K562 (cell line): Measurements from ENCODE around the gene FSTL1. TPM values are rescaled to one million over a fixed set of nuclear protein-coding genes. Genes with fewer than 3 reads are reported as not detected.

Experiments used
- ATAC-seq: fragments of 200-7000 bp; cut with Tn5 transposase; 3 replicates; pipeline ENCODE4 v1.9.1; 2020; ENCODE audit warnings: moderate library complexity
- BruUV-seq: library from RNA; stranded (reverse); fragments of 400-500 nt; replicated peaks from 2 replicates; lab custom pipeline; 2021; lab: Mats Ljungman, UMichigan
- CTCF ChIA-PET: fragments of 300-600 bp; formaldehyde crosslinking; extraction: SDS; loops from one replicate; lab custom pipeline; 2021; ENCODE audit warnings: low intra/inter-chr PET ratio; lab: Yijun Ruan, JAX
- POLR2A ChIA-PET: fragments of 300-600, 350-650 bp; sonication (Branson Sonifier 250); formaldehyde crosslinking; extraction: SDS; loops from one replicate; lab custom pipeline; 2021; ENCODE audit warnings: antibody characterized with exemption, inconsistent platforms; lab: Yijun Ruan, JAX
- DNase-seq, 4 experiments: peaks; one replicate each; pipeline versions ENCODE4 v3.0.0 to v3.0.0-alpha.2; 2011 to 2018; ENCODE audit warnings: low spot score in 3 of 4, mixed read lengths in 3 of 4; ENCODE audit errors: extremely low read depth in 1 of 4
- FAIRE-seq: peaks from 2 replicates; lab custom pipeline; 2011; peaks lifted over from hg19 to GRCh38; lab: Jason Lieb, UNC
- H2AFZ ChIP-seq: 2 replicates; pipeline ENCODE4 v1.6.0; 2011; ENCODE audit warnings: low read depth, low read length, control low read depth, inconsistent platforms
- H3K27ac ChIP-seq: fragments of 200-600 bp; 3 replicates; pipeline ENCODE4 v1.8.0; 2011; ENCODE audit warnings: low read depth, mild to moderate bottlenecking, control low read depth, inconsistent platforms, low read length, moderate library complexity, mixed read lengths; ENCODE audit errors: extremely low read depth
- H3K27me3 ChIP-seq, 2 experiments: fragments of 300-600 bp in 1 of 2; 2 replicates in 1 of 2; 3 replicates in 1 of 2; pipeline versions ENCODE4 v1.6.0 to v1.8.0; 2011; ENCODE audit warnings: inconsistent platforms in 2 of 2, low read length in 2 of 2, mild to moderate bottlenecking in 1 of 2, mixed read lengths in 1 of 2, moderate library complexity in 1 of 2; ENCODE audit not compliant: control insufficient read depth in 2 of 2, insufficient read depth in 2 of 2
- H3K36me3 ChIP-seq: fragments of 300-600 bp; 3 replicates; pipeline ENCODE4 v1.8.0; 2011; ENCODE audit warnings: mild to moderate bottlenecking, low read length, inconsistent platforms; ENCODE audit not compliant: control insufficient read depth, insufficient read depth
- H3K4me1 ChIP-seq, 2 experiments: fragments of 200-600 bp in 1 of 2; replicated peaks in 1 of 2; 2 replicates in 1 of 2; 3 replicates in 1 of 2; pipeline versions ENCODE4 v1.5.1 to v1.8.0; 2011; ENCODE audit warnings: inconsistent platforms in 2 of 2, low read length in 2 of 2, mild to moderate bottlenecking in 1 of 2, mixed read lengths in 1 of 2, moderate library complexity in 1 of 2; ENCODE audit not compliant: control insufficient read depth in 2 of 2, insufficient read depth in 2 of 2
- H3K4me2 ChIP-seq: 2 replicates; pipeline ENCODE4 v1.6.1; 2011; ENCODE audit warnings: low read length, control low read depth, inconsistent platforms, mixed read lengths; ENCODE audit not compliant: insufficient read depth
- H3K4me3 ChIP-seq: fragments of 200-600 bp; sonication (generic), shearing (Covaris generic); 2 replicates; pipeline ENCODE4 v1.5.1; 2016; ENCODE audit warnings: control low read depth, inconsistent platforms
- H3K79me2 ChIP-seq: fragments of 200-600 bp; 3 replicates; pipeline ENCODE4 v1.8.0; 2011; ENCODE audit warnings: low read length, inconsistent platforms; ENCODE audit not compliant: control insufficient read depth, insufficient read depth
- H3K9ac ChIP-seq, 2 experiments: 2 replicates each; pipeline versions ENCODE4 v1.6.0 to v1.6.1; 2011; ENCODE audit warnings: low read depth in 2 of 2, low read length in 2 of 2, control low read depth in 1 of 2, inconsistent platforms in 1 of 2, mild to moderate bottlenecking in 1 of 2, mixed read lengths in 1 of 2; ENCODE audit not compliant: insufficient read depth in 1 of 2
- H3K9me1 ChIP-seq: one replicate; pipeline ENCODE4 v1.6.0; 2011; ENCODE audit warnings: inconsistent platforms, mild to moderate bottlenecking, low read length, moderate library complexity; ENCODE audit not compliant: control insufficient read depth, insufficient read depth
- H3K9me3 ChIP-seq: replicated peaks from 2 replicates; pipeline ENCODE4 v1.5.1; 2011; ENCODE audit warnings: low read depth, low read length, inconsistent platforms; ENCODE audit not compliant: control insufficient read depth, insufficient read depth
- H4K20me1 ChIP-seq: replicated peaks from 2 replicates; pipeline ENCODE4 v1.6.1; 2011; ENCODE audit warnings: low read length, inconsistent platforms, mixed read lengths; ENCODE audit not compliant: control insufficient read depth, insufficient read depth
- BRCA1 ChIP-seq, 2 experiments: fragments of 450-650 bp in 1 of 2; sonication (generic) in 1 of 2; formaldehyde crosslinking in 1 of 2; IDR thresholded peaks; 2 replicates each; pipeline versions ENCODE4 v1.5.0 to v1.6.1; 2017 to 2020; ENCODE audit warnings: mild to moderate bottlenecking in 1 of 2, missing genetic modification reagents in 1 of 2
- CSDE1 ChIP-seq, 2 experiments: fragments of 450-650 bp; IDR thresholded peaks; 2 replicates each; pipeline ENCODE4 v1.6.1; 2016; ENCODE audit warnings: mild to moderate bottlenecking in 1 of 2
- DDX20 ChIP-seq: fragments of 450-650 bp; IDR thresholded peaks from 2 replicates; pipeline ENCODE4 v1.6.1; 2016; ENCODE audit warnings: missing genetic modification characterization, low read depth, mild to moderate bottlenecking, missing compliant biosample characterization, moderate library complexity
- EWSR1 ChIP-seq: fragments of 450-650 bp; IDR thresholded peaks from 2 replicates; pipeline ENCODE4 v1.6.1; 2018; ENCODE audit warnings: borderline replicate concordance, mild to moderate bottlenecking, low read depth, moderate library complexity; ENCODE audit not compliant: partially characterized antibody
- GTF2F1 ChIP-seq: IDR thresholded peaks from 2 replicates; pipeline ENCODE4 v1.6.1; 2011; ENCODE audit warnings: low read depth, low read length, improper control_type of control experiment
- KDM4B ChIP-seq, 2 experiments: fragments of 450-650 bp in 1 of 2; sonication (generic) in 1 of 2; IDR thresholded peaks; 2 replicates each; pipeline ENCODE4 v1.6.1; 2016 to 2017; ENCODE audit warnings: borderline replicate concordance in 2 of 2, antibody characterized with exemption in 1 of 2, low read depth in 1 of 2, mild to moderate bottlenecking in 1 of 2
- NFATC3 ChIP-seq: fragments of 450-650 bp; IDR thresholded peaks from 2 replicates; pipeline ENCODE4 v1.6.1; 2017; ENCODE audit warnings: mild to moderate bottlenecking
- NFE2 ChIP-seq: IDR thresholded peaks from 2 replicates; pipeline ENCODE4 v1.6.1; 2014; ENCODE audit warnings: antibody characterized with exemption, low read depth
- RAD51 ChIP-seq: fragments of 450-650 bp; IDR thresholded peaks from 2 replicates; pipeline ENCODE4 v1.7.1; 2016; ENCODE audit warnings: low read depth, mild to moderate bottlenecking, borderline replicate concordance
- ZNF778 ChIP-seq: fragments of 450-650 bp; formaldehyde crosslinking; IDR thresholded peaks from 2 replicates; pipeline ENCODE4 v1.4.0; 2020; ENCODE audit warnings: mild to moderate bottlenecking, moderate library complexity
- ZNF780A ChIP-seq: fragments of 250-450 bp; sonication (Bioruptor Pico); IDR thresholded peaks from 2 replicates; pipeline ENCODE4 v1.5.0; 2021; ENCODE audit warnings: mild to moderate bottlenecking
- in situ Hi-C: fragments of 300-500 bp; cut with MboI; formaldehyde crosslinking; loops from 4 replicates; pipeline ENCODE4 v1.15.0; 2018; ENCODE audit warnings: inconsistent platforms, mixed read lengths
- intact Hi-C: fragments of 100-400 bp; cut with micrococcal nuclease; formaldehyde crosslinking; loops from 2 replicates; pipeline ENCODE4 v1.14.2; 2022
- polyA plus RNA-seq, 8 experiments: library from polyadenylated mRNA; depleted of rRNA in 4 of 8; stranded (reverse) in 5 of 8; unstranded in 3 of 8; fragments of >200 nt; fragmentation: Nextera tagmentation in 2 of 8; fragmentation: Illumina TruSeq in 1 of 8; extraction: Ambion mirVana in 2 of 8; extraction: Trizol in 1 of 8; gene quantifications; 2 replicates each; pipeline versions ENCODE4 v1.2.1 to v1.2.3, GENCODE V29; 2011 to 2014; ENCODE audit warnings: inconsistent platforms in 1 of 8, missing spikeins in 1 of 8
- total RNA-seq, 7 experiments: library from RNA; depleted of rRNA in 6 of 7; stranded (reverse); fragments of >200 nt in 6 of 7; fragmentation: Illumina TruSeq in 2 of 7; extraction: Trizol in 2 of 7; gene quantifications; 2 replicates each; pipeline versions ENCODE4 v1.2.1 to v1.2.3, GENCODE V29; 2011 to 2021; ENCODE audit warnings: low replicate concordance in 1 of 7
- TF ChIP-seq, protein P1 (sequence below): fragments of 200-600 bp; sonication (generic); IDR thresholded peaks from one replicate; pipeline ENCODE4 v1.6.1; 2012; ENCODE audit warnings: mild to moderate bottlenecking, low read depth, low read length, inconsistent platforms

Gene FSTL1
- total and polyA plus RNA-seq, 9 of the 15 experiments (the other 6 are each of a cell fraction or from before 2014, with no cell fraction given), result 0.01 to 0.58 (median 0.08) TPM; not detected in 2

DNA sequence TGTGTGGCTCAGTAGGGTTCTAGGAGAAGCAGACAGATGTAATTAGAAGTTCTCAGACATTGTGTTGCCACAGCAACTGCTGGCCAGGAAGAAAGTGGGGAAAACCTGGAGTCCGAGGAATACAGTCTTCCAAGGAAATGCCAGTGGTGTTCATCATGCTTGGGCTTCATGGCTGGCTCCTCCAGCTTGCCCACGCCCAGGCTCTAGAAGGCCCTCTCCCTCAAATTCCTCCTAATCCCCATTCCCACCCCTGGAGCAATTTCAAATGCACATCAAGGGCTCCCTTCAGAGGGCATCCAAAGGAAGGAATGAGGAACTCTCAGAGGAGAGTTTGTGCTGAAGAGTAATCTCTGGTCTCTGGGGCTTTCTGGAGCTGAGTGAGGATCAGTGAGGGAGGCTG, 21.9 kb downstream of the FSTL1 start (continued):
- TF ChIP-seq DDX20 (tag), result no peak
- TF ChIP-seq KDM4B (IDR thresholded peaks at IDR 0.05; ENCODE audit: borderline replicate concordance in 2 of 2, low read depth in 1 of 2), result no peak

DNA sequence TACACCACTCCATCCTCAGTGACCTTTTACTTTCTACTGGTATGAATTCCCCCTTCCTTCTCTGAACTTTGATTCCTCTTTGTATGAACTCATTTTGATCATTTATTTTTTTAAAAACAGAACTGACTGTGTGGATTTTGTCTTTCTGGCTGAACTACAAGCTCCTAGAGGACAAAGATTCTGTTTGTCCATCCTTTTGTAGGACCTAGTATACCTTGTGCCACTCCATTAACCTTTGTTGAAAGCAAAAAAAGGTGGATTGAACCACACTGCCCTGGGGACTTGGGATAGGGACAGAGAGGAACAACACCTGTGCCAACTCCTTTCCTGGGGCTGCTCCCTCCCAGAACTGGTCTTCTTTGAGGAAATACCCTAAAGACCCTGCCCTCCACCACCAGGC, 23.6 kb downstream of the FSTL1 start:
- CTCF ChIA-PET, result no interaction called here
- no peak for TF ChIP-seq ZNF780A
- TF ChIP-seq GTF2F1, result no peak
- TF ChIP-seq EWSR1, result no peak
- TF ChIP-seq, protein P1, sequence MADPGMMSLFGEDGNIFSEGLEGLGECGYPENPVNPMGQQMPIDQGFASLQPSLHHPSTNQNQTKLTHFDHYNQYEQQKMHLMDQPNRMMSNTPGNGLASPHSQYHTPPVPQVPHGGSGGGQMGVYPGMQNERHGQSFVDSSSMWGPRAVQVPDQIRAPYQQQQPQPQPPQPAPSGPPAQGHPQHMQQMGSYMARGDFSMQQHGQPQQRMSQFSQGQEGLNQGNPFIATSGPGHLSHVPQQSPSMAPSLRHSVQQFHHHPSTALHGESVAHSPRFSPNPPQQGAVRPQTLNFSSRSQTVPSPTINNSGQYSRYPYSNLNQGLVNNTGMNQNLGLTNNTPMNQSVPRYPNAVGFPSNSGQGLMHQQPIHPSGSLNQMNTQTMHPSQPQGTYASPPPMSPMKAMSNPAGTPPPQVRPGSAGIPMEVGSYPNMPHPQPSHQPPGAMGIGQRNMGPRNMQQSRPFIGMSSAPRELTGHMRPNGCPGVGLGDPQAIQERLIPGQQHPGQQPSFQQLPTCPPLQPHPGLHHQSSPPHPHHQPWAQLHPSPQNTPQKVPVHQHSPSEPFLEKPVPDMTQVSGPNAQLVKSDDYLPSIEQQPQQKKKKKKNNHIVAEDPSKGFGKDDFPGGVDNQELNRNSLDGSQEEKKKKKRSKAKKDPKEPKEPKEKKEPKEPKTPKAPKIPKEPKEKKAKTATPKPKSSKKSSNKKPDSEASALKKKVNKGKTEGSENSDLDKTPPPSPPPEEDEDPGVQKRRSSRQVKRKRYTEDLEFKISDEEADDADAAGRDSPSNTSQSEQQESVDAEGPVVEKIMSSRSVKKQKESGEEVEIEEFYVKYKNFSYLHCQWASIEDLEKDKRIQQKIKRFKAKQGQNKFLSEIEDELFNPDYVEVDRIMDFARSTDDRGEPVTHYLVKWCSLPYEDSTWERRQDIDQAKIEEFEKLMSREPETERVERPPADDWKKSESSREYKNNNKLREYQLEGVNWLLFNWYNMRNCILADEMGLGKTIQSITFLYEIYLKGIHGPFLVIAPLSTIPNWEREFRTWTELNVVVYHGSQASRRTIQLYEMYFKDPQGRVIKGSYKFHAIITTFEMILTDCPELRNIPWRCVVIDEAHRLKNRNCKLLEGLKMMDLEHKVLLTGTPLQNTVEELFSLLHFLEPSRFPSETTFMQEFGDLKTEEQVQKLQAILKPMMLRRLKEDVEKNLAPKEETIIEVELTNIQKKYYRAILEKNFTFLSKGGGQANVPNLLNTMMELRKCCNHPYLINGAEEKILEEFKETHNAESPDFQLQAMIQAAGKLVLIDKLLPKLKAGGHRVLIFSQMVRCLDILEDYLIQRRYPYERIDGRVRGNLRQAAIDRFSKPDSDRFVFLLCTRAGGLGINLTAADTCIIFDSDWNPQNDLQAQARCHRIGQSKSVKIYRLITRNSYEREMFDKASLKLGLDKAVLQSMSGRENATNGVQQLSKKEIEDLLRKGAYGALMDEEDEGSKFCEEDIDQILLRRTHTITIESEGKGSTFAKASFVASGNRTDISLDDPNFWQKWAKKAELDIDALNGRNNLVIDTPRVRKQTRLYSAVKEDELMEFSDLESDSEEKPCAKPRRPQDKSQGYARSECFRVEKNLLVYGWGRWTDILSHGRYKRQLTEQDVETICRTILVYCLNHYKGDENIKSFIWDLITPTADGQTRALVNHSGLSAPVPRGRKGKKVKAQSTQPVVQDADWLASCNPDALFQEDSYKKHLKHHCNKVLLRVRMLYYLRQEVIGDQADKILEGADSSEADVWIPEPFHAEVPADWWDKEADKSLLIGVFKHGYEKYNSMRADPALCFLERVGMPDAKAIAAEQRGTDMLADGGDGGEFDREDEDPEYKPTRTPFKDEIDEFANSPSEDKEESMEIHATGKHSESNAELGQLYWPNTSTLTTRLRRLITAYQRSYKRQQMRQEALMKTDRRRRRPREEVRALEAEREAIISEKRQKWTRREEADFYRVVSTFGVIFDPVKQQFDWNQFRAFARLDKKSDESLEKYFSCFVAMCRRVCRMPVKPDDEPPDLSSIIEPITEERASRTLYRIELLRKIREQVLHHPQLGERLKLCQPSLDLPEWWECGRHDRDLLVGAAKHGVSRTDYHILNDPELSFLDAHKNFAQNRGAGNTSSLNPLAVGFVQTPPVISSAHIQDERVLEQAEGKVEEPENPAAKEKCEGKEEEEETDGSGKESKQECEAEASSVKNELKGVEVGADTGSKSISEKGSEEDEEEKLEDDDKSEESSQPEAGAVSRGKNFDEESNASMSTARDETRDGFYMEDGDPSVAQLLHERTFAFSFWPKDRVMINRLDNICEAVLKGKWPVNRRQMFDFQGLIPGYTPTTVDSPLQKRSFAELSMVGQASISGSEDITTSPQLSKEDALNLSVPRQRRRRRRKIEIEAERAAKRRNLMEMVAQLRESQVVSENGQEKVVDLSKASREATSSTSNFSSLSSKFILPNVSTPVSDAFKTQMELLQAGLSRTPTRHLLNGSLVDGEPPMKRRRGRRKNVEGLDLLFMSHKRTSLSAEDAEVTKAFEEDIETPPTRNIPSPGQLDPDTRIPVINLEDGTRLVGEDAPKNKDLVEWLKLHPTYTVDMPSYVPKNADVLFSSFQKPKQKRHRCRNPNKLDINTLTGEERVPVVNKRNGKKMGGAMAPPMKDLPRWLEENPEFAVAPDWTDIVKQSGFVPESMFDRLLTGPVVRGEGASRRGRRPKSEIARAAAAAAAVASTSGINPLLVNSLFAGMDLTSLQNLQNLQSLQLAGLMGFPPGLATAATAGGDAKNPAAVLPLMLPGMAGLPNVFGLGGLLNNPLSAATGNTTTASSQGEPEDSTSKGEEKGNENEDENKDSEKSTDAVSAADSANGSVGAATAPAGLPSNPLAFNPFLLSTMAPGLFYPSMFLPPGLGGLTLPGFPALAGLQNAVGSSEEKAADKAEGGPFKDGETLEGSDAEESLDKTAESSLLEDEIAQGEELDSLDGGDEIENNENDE, result no peak
- no peak for TF ChIP-seq RAD51
- no peak for TF ChIP-seq BRCA1 (IDR thresholded peaks at IDR 0.05)
- TF ChIP-seq BRCA1 (CRISPR knock-in tag; IDR thresholded peaks at IDR 0.05), result no peak
- TF ChIP-seq CSDE1 (IDR thresholded peaks at IDR 0.05), result no peak
- TF ChIP-seq ZNF778, result no peak
- no peak for TF ChIP-seq NFE2
- TF ChIP-seq NFATC3, result no peak

More for the DNA sequence above, 23.6 kb downstream of the FSTL1 start:
- H3K4me1 ChIP-seq, result no peaks in the 10 kb centered on the region
- no peak overlapping the region for H3K4me2 ChIP-seq
- no peak overlapping the region for H3K27ac ChIP-seq
- H3K27me3 ChIP-seq, result peaks cover 0 to 5% of the 10 kb centered on the region in 2 experiments; a peak in 1 of 5 replicates
- no peak overlapping the region for H2AFZ ChIP-seq
- FAIRE-seq, result no peak
- no TSS peak for BruUV-seq
- no peaks in the 10 kb centered on the region for H3K9me1 ChIP-seq
- no peaks in the 10 kb centered on the region for H3K36me3 ChIP-seq
- intact Hi-C loops, result no loop called here
- POLR2A ChIA-PET, result no interaction called here
- no peak overlapping the region for H3K4me3 ChIP-seq
- no peak overlapping the region for H3K9ac ChIP-seq
- no peak for DNase-seq
- no peaks in the 10 kb centered on the region for H4K20me1 ChIP-seq
- in situ Hi-C loops, result loop anchor here (25.0 kb wide), 1 partner anchor 540 kb away; no protein-coding TSS in a partner anchor
- ATAC-seq, result no peak
- no peaks in the 10 kb centered on the region for H3K9me3 ChIP-seq
- H3K79me2 ChIP-seq, result no peaks in the 10 kb centered on the region
